OCI-LY3 (cell line): ENCODE measurements around the gene FUT7.

Source experiments
- H2AFZ ChIP-seq: fragments of 200-600, 300-600 bp; shearing (Covaris generic); 2 replicates; pipeline ENCODE4 v1.6.0; 2014; ENCODE audit warnings: antibody characterized with exemption, low read depth, low read length
- H3K27ac ChIP-seq: fragments of 200-600, 300-600 bp; sonication (generic); 2 replicates; pipeline ENCODE4 v1.5.1; 2014; ENCODE audit warnings: mild to moderate bottlenecking, low read length, moderate library complexity, mixed read lengths
- H3K27me3 ChIP-seq: fragments of 200-600, 300-600 bp; sonication (generic); 2 replicates; pipeline ENCODE4 v1.6.1; 2014; ENCODE audit warnings: low read depth, low read length, mixed read lengths
- H3K36me3 ChIP-seq: fragments of 200-600, 300-600 bp; sonication (generic); replicated peaks from 2 replicates; pipeline ENCODE3; 2014; ENCODE audit warnings: low read depth, low read length, mixed read lengths
- H3K4me1 ChIP-seq: fragments of 300-600, 200-600 bp; sonication (generic); 2 replicates; pipeline ENCODE4 v1.6.1; 2014; ENCODE audit warnings: low read length, mixed read lengths
- H3K4me2 ChIP-seq: fragments of 200-600, 300-600 bp; sonication (generic); 2 replicates; pipeline ENCODE4 v1.6.1; 2014; ENCODE audit warnings: low read length, mixed read lengths
- H3K4me3 ChIP-seq: fragments of 300-600, 200-600 bp; sonication (generic); 2 replicates; pipeline ENCODE4 v1.5.1; 2014; ENCODE audit warnings: antibody characterized with exemption, mild to moderate bottlenecking, low read length, moderate library complexity
- H3K79me2 ChIP-seq: fragments of 300-600, 200-600 bp; shearing (Covaris generic); 2 replicates; pipeline ENCODE4 v1.6.1; 2014; ENCODE audit warnings: mild to moderate bottlenecking, low read length, mixed read lengths
- H3K9ac ChIP-seq: fragments of 300-600, 200-600 bp; shearing (Covaris generic); 2 replicates; pipeline ENCODE4 v1.6.0; 2014; ENCODE audit warnings: mild to moderate bottlenecking, low read length, moderate library complexity
- H3K9me3 ChIP-seq: fragments of 200-600, 300-600 bp; shearing (Covaris generic); 2 replicates; pipeline ENCODE4 v1.6.1; 2014; ENCODE audit warnings: low read length, mixed read lengths; ENCODE audit not compliant: insufficient read depth
- H4K20me1 ChIP-seq: fragments of 200-600, 300-600 bp; sonication (generic); 2 replicates; pipeline ENCODE4 v1.6.1; 2016; ENCODE audit warnings: low read length, mixed read lengths; ENCODE audit not compliant: insufficient read depth
- CTCF ChIP-seq: fragments of 200-600, 300-600 bp; sonication (generic); IDR thresholded peaks from 2 replicates; pipeline ENCODE4 v1.5.1; 2014; ENCODE audit warnings: antibody characterized with exemption, low read length, low read depth
- EZH2phosphoT487 ChIP-seq: fragments of 200-600 bp; shearing (Covaris generic); IDR thresholded peaks from 2 replicates; pipeline ENCODE4 v1.6.1; 2018; ENCODE audit warnings: antibody characterized with exemption, mixed run types, low read depth

Gene FUT7

GRCh38 chr9:136994888-136995230 is 37.0 kb downstream of the FUT7 start:
- Histone ChIP-seq H3K4me1 (peaks cover 35% of the 10 kb centered on the region), H3K36me3 (peaks cover 7% of the 10 kb centered on the region), H4K20me1 (no peaks in the 10 kb centered on the region; the same call in 1 of the 2 replicates), H3K27ac (no peak overlapping the region), H3K9ac (no peak overlapping the region), H2AFZ (no peak overlapping the region), H3K27me3 (peaks cover 31% of the 10 kb centered on the region), H3K79me2 (peaks cover 8% of the 10 kb centered on the region; the same call in 1 of the 2 replicates), H3K9me3 (no peaks in the 10 kb centered on the region), H3K4me2 (no peak overlapping the region), H3K4me3 (no peak overlapping the region)
- TF ChIP-seq CTCF (no peak), EZH2phosphoT487 (no peak)

- Histone ChIP-seq H3K9me3 (no peaks in the 10 kb centered on the region), H2AFZ (no peak overlapping the region), H3K4me2 (no peak overlapping the region), H3K36me3 (peaks cover 7% of the 10 kb centered on the region), H3K79me2 (peaks cover 8% of the 10 kb centered on the region; the same call in 1 of the 2 replicates), H3K9ac (no peak overlapping the region), H3K27me3 (peaks cover 29% of the 10 kb centered on the region), H3K27ac (no peak overlapping the region), H3K4me3 (no peak overlapping the region), H4K20me1 (no peaks in the 10 kb centered on the region; the same call in 1 of the 2 replicates), H3K4me1 (peaks cover 30% of the 10 kb centered on the region)
- TF ChIP-seq CTCF (no peak), EZH2phosphoT487 (no peak)
These were observed 37.6 kb downstream of the FUT7 start for GRCh38 chr9:136994180-136994887.

GRCh38 chr9:136992819-136993369 is 39.0 kb downstream of the FUT7 start:
- Histone ChIP-seq H3K36me3 (peaks cover 7% of the 10 kb centered on the region), H3K4me1 (peaks cover 15% of the 10 kb centered on the region; the same call in 1 of the 2 replicates), H3K4me3 (peak overlapping the region; percentile 87), H3K9ac (peak overlapping the region; percentile 72), H3K27ac (peak overlapping the region; percentile 70), H3K79me2 (peaks cover 8% of the 10 kb centered on the region; the same call in 1 of the 2 replicates), H3K4me2 (peak overlapping the region; percentile 96), H3K9me3 (no peaks in the 10 kb centered on the region), H3K27me3 (peaks cover 15% of the 10 kb centered on the region), H4K20me1 (no peaks in the 10 kb centered on the region), H2AFZ (no peak overlapping the region)
- TF ChIP-seq EZH2phosphoT487, result no peak
- no peak for TF ChIP-seq CTCF

GRCh38 chr9:136991993-136992818 is 39.7 kb downstream of the FUT7 start, which contains the start of gene PAXX:
PAXX (plus strand) TSS chr9:136992422; CDS start chr9:136992444, 22 bp downstream.
- Histone ChIP-seq H3K9ac (peak within 1 kb of the TSS; percentile 72), H3K4me3 (peak within 1 kb of the TSS; percentile 87), H3K36me3 (peaks cover 7% of the 10 kb centered on the region), H3K4me1 (peaks cover 10% of the 10 kb centered on the region; the same call in 1 of the 2 replicates), H4K20me1 (no peaks in the 10 kb centered on the region), H3K27ac (peak within 1 kb of the TSS; percentile 70), H3K79me2 (peaks cover 8% of the 10 kb centered on the region; the same call in 1 of the 2 replicates), H3K27me3 (peaks cover 8% of the 10 kb centered on the region), H3K4me2 (peak within 1 kb of the TSS; percentile 96), H3K9me3 (no peaks in the 10 kb centered on the region), H2AFZ (0 out of 2 replicates have a peak within 1 kb of the TSS, but pooled peaks have one; percentile 71)
- no peak for TF ChIP-seq EZH2phosphoT487
- no peak for TF ChIP-seq CTCF
